Measurements from ENCODE around the gene XRCC1. TPM values are rescaled to one million over a fixed set of nuclear protein-coding genes. Genes with fewer than 3 reads are reported as not detected.

The XRCC1 gene
- polyA plus RNA-seq, 1 experiment: 15.2 TPM

DNA sequence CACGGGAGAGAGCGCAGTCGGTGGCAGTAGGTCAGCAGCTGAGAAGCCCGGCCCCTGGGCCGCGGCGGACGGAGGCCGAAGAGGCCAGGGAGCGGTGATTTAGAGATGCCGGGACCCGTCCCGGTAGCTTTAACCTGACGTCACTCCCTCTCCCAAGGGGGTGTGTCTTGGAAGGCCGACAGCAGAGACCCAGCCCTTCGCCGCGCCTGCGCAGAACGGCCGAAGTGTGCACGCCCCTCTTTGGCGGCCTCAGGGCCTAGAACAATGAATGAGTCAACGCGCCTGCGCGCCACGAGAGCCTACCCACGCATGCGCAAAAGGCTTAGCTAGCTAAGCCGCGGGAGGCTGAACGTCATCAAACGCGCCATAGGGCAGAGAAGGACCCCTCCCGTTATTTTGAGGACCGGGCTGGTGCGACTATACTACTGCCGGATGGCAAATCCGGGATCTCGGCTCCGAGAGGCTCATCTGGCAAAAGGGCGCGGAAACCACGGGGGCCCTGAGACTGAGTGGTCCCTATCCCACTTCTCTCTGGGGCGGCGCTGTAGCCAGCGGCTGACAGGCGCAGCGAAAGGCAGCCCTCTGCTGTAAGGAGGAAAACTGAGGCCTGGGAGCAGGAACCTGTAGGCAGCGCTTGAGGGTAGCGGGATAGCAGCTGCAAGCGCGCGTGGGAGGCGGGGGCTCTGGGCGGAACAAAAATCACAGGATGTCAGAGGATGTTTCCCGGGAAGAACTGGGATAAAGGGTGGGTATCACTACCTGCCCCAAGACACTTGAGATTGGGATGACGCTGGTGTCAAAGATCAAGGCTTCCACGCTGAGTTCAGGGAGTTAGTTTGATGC, 20.9 kb upstream of the XRCC1 start, which contains the start of the genes IRGQ and ZNF576:
IRGQ (minus strand) TSS at position 136 of the 843 bp plus-strand sequence. CDS start 796 bp downstream, outside the sequence.
ZNF576 (plus strand) TSS at position 597 of the 843 bp plus-strand sequence. CDS start 514 bp downstream, outside the sequence.
- ChIA-PET POLR2A (interaction anchor here (0.5 to 2.0 kb wide), 8 partner anchors 10 to 72 kb away, joined by 3 to 8 read pairs (median 4); partner anchors contain the start of genes ETHE1, PINLYP, XRCC1 and ZNF575), CTCF (interaction anchor here (0.6 to 4.2 kb wide), 5 partner anchors 22 to 72 kb away, joined by 3 to 52 read pairs (median 6); partner anchors contain the start of gene ZNF575)
- Histone ChIP-seq H3K27me3 (ENCODE audit: control insufficient read depth, insufficient read depth, low read length) (no peaks in the 10 kb centered on the region), H3K27ac (ENCODE audit: low read depth, low read length) (peak within 1 kb of the TSS; percentile 99), H3K4me3 (ENCODE audit: low read depth, low read length) (peak within 1 kb of the TSS; percentile 79), H3K9me3 (ENCODE audit: control insufficient read depth, insufficient read depth, low read length) (peaks cover 5% of the 10 kb centered on the region; the same call in 1 of the 2 replicates)
- DNase-seq (ENCODE audit: low read depth, low spot score): peak; percentile 99
- TF ChIP-seq, protein P1, sequence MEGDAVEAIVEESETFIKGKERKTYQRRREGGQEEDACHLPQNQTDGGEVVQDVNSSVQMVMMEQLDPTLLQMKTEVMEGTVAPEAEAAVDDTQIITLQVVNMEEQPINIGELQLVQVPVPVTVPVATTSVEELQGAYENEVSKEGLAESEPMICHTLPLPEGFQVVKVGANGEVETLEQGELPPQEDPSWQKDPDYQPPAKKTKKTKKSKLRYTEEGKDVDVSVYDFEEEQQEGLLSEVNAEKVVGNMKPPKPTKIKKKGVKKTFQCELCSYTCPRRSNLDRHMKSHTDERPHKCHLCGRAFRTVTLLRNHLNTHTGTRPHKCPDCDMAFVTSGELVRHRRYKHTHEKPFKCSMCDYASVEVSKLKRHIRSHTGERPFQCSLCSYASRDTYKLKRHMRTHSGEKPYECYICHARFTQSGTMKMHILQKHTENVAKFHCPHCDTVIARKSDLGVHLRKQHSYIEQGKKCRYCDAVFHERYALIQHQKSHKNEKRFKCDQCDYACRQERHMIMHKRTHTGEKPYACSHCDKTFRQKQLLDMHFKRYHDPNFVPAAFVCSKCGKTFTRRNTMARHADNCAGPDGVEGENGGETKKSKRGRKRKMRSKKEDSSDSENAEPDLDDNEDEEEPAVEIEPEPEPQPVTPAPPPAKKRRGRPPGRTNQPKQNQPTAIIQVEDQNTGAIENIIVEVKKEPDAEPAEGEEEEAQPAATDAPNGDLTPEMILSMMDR (IDR thresholded peaks at IDR 0.05; ENCODE audit: low read depth, low read length): 0 out of 2 replicates have a peak, but pooled peaks have one; percentile 6

GRCh38 chr19:43595605-43595998, 20.3 kb upstream of the XRCC1 start:
- Histone ChIP-seq H3K27me3 (ENCODE audit: control insufficient read depth, insufficient read depth, low read length) (no peaks in the 10 kb centered on the region), H3K4me3 (ENCODE audit: low read depth, low read length) (peak overlapping the region; percentile 79), H3K9me3 (ENCODE audit: control insufficient read depth, insufficient read depth, low read length) (peaks cover 5% of the 10 kb centered on the region; the same call in 1 of the 2 replicates), H3K27ac (ENCODE audit: low read depth, low read length) (peak overlapping the region; percentile 77)
- ChIA-PET CTCF (interaction anchor here (1.7 to 4.2 kb wide), 3 partner anchors 39 to 73 kb away, joined by 6 to 52 read pairs (median 42); partner anchors contain the start of gene ZNF575), POLR2A (interaction anchor here (0.6 to 2.0 kb wide), 7 partner anchors 11 to 73 kb away, joined by 3 to 8 read pairs (median 4); partner anchors contain the start of genes ETHE1, PINLYP, XRCC1 and ZNF575)
- DNase-seq (ENCODE audit: low read depth, low spot score): no peak
- TF ChIP-seq, protein P1 (IDR thresholded peaks at IDR 0.05; ENCODE audit: low read depth, low read length): no peak

DNA sequence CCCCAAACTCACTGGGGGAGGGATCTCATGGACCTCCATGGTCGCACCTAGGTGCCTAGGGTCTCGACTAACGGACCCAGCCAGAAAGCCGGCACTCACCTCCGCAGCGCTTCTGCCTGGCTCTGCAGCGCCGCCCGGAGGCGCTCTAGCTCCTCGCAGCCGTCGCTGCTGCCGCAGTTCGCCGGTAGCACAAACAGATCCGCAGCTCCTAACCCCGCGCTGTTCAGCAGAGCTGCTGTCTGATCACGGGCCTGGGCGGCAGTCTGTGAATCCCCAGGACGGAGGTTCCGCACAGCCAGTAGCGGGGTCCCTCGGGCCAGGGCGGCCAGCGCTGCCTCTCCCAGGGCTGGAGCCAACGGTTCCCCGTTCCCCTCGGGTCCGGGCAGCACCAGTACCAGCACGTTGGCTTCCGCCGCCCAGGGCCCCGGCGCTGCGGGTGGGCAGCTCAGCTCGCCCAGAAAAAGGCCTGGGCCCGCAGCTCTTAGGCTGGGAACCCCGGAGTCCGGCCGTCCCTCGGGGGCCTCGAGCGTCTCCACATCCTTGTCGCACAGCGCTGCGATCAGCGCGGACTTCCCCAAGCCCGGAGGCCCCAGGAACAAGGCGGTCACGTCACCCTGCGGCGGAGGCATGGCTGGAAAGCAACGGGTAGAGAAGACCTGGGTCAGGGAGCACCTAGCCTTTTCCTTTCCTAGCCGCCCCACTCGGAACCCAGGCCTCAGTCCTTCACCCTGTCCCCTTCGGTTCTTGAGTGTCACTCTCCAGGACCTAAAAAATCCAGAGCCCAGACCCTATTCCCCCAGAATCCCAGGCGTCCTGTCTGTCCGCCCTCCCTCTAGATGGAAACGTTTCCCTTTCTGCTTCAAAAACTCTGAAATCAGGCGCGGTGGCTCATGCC, 19.6 kb upstream of the XRCC1 start:
- TF ChIP-seq, protein P1 (IDR thresholded peaks at IDR 0.05; ENCODE audit: low read depth, low read length): peak; percentile 90
- no peak for DNase-seq (ENCODE audit: low read depth, low spot score)
- Histone ChIP-seq H3K27me3 (ENCODE audit: control insufficient read depth, insufficient read depth, low read length) (no peaks in the 10 kb centered on the region), H3K9me3 (ENCODE audit: control insufficient read depth, insufficient read depth, low read length) (peaks cover 5% of the 10 kb centered on the region; the same call in 1 of the 2 replicates), H3K4me3 (ENCODE audit: low read depth, low read length) (peak overlapping the region; percentile 79), H3K27ac (ENCODE audit: low read depth, low read length) (peak overlapping the region; percentile 77)
- CTCF ChIA-PET: interaction anchor here (0.6 to 4.2 kb wide), 28 partner anchors 9 to 215 kb away, joined by 3 to 52 read pairs (median 5); partner anchors contain the start of genes PINLYP, XRCC1 and ZNF575
- POLR2A ChIA-PET: interaction anchor here (1.0 to 2.0 kb wide), 4 partner anchors 21 to 73 kb away, joined by 3 to 7 read pairs (median 3); partner anchors contain the start of gene ZNF575

DNA sequence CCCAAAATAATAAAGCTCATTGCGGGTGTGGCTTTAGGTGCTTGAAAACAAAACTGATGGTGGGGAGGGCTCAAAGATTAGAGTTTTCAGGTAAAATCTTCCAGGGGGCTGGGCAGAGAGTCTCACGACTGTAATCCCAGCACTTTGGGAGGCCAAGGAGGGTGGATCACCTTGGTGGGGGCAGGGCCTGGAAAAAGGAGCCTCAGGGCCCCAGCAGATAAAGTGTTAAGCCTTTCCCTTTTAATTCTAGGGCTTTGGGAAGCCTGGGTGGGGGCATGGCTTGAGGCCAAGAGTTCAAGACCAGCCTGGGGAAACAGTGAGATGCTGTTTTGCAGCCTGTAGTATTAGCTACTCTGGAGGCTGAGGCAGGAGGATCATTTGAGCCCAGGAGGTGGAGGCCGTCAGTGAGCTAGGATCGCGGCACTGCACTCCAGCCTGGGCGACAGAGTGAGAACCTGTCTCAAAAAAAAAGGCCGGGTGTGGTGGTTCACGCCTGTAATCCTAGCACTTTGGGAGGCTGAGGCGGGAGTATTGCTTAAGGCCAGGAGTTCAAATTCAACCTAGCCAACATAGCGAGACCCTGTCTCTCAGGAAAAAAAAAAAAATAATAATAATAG, 18.9 kb upstream of the XRCC1 start:
- TF ChIP-seq, protein P1 (IDR thresholded peaks at IDR 0.05; ENCODE audit: low read depth, low read length): no peak
- no peak overlapping the region for H3K27ac ChIP-seq (ENCODE audit: low read depth, low read length)
- H3K4me3 ChIP-seq (ENCODE audit: low read depth, low read length): peak overlapping the region; percentile 79
- no peak for DNase-seq (ENCODE audit: low read depth, low spot score)
- POLR2A ChIA-PET: interaction anchor here (0.7 to 1.0 kb wide), 3 partner anchors 20 to 65 kb away, joined by 3 read pairs; no protein-coding TSS in a partner anchor
- no peaks in the 10 kb centered on the region for H3K27me3 ChIP-seq (ENCODE audit: control insufficient read depth, insufficient read depth, low read length)
- CTCF ChIA-PET: interaction anchor here (0.6 to 4.2 kb wide), 27 partner anchors 9 to 998 kb away, joined by 3 to 52 read pairs (median 5); partner anchors contain the start of genes PINLYP, XRCC1 and ZNF575
- peaks cover 5% of the 10 kb centered on the region; the same call in 1 of the 2 replicates for H3K9me3 ChIP-seq (ENCODE audit: control insufficient read depth, insufficient read depth, low read length)
